Panc1 (cell line): ENCODE results near the gene CHAF1A. TPM values are rescaled to one million over a fixed set of nuclear protein-coding genes. Genes with fewer than 3 reads are reported as not detected.
A peak's percentile ranks its signal among the peaks of the same experiment; 100 is the strongest.

Experiments
- ATAC-seq: fragments of 200-7000 bp; cut with Tn5 transposase; 2 replicates; pipeline ENCODE4 v1.9.1; 2020; ENCODE audit warnings: mild to moderate bottlenecking, moderate library complexity
- BruUV-seq: library from RNA; stranded (reverse); fragments of 400-500 nt; replicated peaks from 2 replicates; lab custom pipeline; 2021; lab: Mats Ljungman, UMichigan
- CTCF ChIA-PET: fragments of 300-600 bp; sonication (Branson Sonifier 250); formaldehyde crosslinking; loops from one replicate; lab custom pipeline; 2022; ENCODE audit warnings: antibody characterized with exemption; lab: Charles Lee
- POLR2A ChIA-PET: fragments of 300-600 bp; sonication (Branson Sonifier 250); formaldehyde crosslinking; loops from one replicate; lab custom pipeline; 2022; ENCODE audit warnings: antibody characterized with exemption; lab: Charles Lee
- DNase-seq: peaks from one replicate; pipeline ENCODE4 v3.0.0-alpha.2; 2010; ENCODE audit warnings: low read depth, low spot score
- H3K27ac ChIP-seq: 2 replicates; pipeline ENCODE4 v1.5.1; 2011; ENCODE audit warnings: mild to moderate bottlenecking, low read length, inconsistent platforms
- H3K27me3 ChIP-seq: fragments of 200-500 bp; sonication (Bioruptor generic); 2 replicates; pipeline ENCODE4 v1.6.0; 2014; ENCODE audit warnings: low read length, inconsistent platforms; ENCODE audit not compliant: control insufficient read depth, insufficient read depth
- H3K36me3 ChIP-seq: fragments of 200-500 bp; sonication (Bioruptor generic); 2 replicates; pipeline ENCODE4 v1.5.1; 2014; ENCODE audit warnings: inconsistent platforms, mild to moderate bottlenecking, low read length, moderate library complexity; ENCODE audit not compliant: control insufficient read depth, insufficient read depth
- H3K4me1 ChIP-seq: 2 replicates; pipeline ENCODE4 v1.5.1; 2011; ENCODE audit warnings: inconsistent platforms, mild to moderate bottlenecking, low read length, moderate library complexity; ENCODE audit not compliant: control insufficient read depth, insufficient read depth
- H3K4me3 ChIP-seq, 2 experiments: 2 replicates each; pipeline ENCODE4 v1.5.1; 2011 to 2012; ENCODE audit warnings: low read depth in 2 of 2, low read length in 2 of 2, mild to moderate bottlenecking in 2 of 2, inconsistent platforms in 1 of 2, moderate library complexity in 1 of 2
- H3K9me3 ChIP-seq: fragments of 200-500 bp; sonication (Bioruptor generic); 2 replicates; pipeline ENCODE4 v1.5.1; 2014; ENCODE audit warnings: low read depth, mild to moderate bottlenecking, inconsistent platforms, low read length, moderate library complexity; ENCODE audit not compliant: control insufficient read depth, insufficient read depth
- CTCF ChIP-seq: fragments of 450-650 bp; IDR thresholded peaks from 2 replicates; pipeline ENCODE4 v1.5.1; 2017; ENCODE audit warnings: mild to moderate bottlenecking
- POLR2AphosphoS5 ChIP-seq: IDR thresholded peaks from 2 replicates; pipeline ENCODE4 v1.6.1; 2012; ENCODE audit warnings: mild to moderate bottlenecking, low read depth, low read length, moderate library complexity
- REST ChIP-seq, 2 experiments: IDR thresholded peaks; 2 replicates each; pipeline ENCODE4 v1.6.1; 2011 to 2012; ENCODE audit warnings: low read depth in 2 of 2, control low read depth in 1 of 2, low read length in 1 of 2, mild to moderate bottlenecking in 1 of 2, moderate library complexity in 1 of 2; ENCODE audit not compliant: insufficient read depth in 1 of 2
- SIN3A ChIP-seq: IDR thresholded peaks from 2 replicates; pipeline ENCODE4 v1.6.1; 2012; ENCODE audit warnings: low read depth, mild to moderate bottlenecking, low read length, moderate library complexity, borderline replicate concordance; ENCODE audit not compliant: insufficient read depth
- TCF7L2 ChIP-seq: IDR thresholded peaks from 2 replicates; pipeline ENCODE4 v1.6.1; 2011; ENCODE audit warnings: mild to moderate bottlenecking, low read depth, low read length, inconsistent platforms
- in situ Hi-C: cut with HindIII; loops from 2 replicates; pipeline ENCODE4 v1.10.0; 2016; ENCODE audit warnings: low sequenced_read_pairs, low pct_unique_long_range_greater_than_20kb
- intact Hi-C: fragments of 100-400 bp; cut with micrococcal nuclease; formaldehyde crosslinking; loops from one replicate; pipeline ENCODE4 v1.10.0; 2022; ENCODE audit not compliant: unreplicated experiment
- total RNA-seq: library from RNA; stranded (reverse); gene quantifications from one replicate; pipeline ENCODE4 v1.2.1, GENCODE V29; 2021; ENCODE audit not compliant: unreplicated experiment

Gene CHAF1A
- total RNA-seq, 1 experiment from 2014 or later: 45.4 TPM

DNA sequence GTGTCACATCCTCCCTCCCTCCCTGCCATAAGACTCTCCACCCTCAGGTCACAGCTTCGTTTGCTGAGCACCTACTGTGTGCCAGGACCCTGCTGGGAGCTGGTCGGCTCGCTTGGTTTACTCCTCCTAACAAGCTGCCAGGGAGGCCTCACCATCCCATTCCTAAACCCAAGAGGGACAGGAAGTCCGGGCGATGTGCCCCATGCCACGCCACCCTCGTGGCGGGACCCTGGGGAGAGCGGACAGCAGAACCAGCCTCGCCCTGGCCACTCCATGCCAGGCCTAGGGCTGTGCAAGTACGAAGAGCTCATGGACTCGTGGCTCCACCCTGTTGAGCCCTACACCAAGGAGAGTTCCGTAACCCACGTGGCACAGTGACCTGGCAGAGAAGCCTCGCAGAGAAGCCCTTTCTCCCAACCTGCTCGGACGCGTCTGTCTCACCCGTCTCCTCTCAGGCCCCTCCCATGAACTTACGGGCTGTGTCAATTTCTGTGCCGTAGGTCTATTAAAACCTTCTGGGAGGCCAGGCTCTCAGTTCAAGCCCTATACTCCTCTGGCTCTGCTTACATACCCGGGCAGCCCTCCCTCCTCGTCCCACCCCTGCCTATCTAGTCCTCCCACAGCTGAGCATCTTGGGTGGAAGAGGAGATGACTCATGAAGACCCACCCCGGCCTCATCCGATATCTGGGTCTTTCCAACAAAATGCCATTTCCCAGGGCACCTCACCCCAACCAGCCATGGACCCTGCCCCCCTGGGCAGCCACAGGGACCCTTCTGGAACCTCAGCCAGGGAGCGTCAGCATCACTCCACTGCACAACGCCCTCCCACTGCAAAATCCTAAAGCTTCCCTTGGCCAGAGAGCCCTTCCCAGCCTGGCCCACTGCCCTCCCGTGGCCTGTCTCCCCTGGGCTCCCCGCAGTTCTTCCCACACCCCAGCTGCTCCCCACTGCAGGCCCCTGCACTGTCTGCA lies 52.6 kb downstream of the CHAF1A start:
- Histone ChIP-seq H3K9me3 (no peaks in the 10 kb centered on the region), H3K4me3 (no peak overlapping the region), H3K36me3 (no peaks in the 10 kb centered on the region), H3K27me3 (no peaks in the 10 kb centered on the region), H3K4me1 (no peaks in the 10 kb centered on the region), H3K27ac (no peak overlapping the region)
- DNase-seq (no peak), ATAC-seq (no peak)
- intact Hi-C loops: no loop called here
- TF ChIP-seq SIN3A (no peak), REST (IDR thresholded peaks at IDR 0.05; ENCODE audit: insufficient read depth in 1 of 2, low read depth in 2 of 2, low read length in 1 of 2) (no peak), CTCF (no peak)
- POLR2A ChIA-PET: no interaction called here
- no TSS peak for BruUV-seq
- in situ Hi-C loops: no loop called here
- CTCF ChIA-PET: no interaction called here

DNA sequence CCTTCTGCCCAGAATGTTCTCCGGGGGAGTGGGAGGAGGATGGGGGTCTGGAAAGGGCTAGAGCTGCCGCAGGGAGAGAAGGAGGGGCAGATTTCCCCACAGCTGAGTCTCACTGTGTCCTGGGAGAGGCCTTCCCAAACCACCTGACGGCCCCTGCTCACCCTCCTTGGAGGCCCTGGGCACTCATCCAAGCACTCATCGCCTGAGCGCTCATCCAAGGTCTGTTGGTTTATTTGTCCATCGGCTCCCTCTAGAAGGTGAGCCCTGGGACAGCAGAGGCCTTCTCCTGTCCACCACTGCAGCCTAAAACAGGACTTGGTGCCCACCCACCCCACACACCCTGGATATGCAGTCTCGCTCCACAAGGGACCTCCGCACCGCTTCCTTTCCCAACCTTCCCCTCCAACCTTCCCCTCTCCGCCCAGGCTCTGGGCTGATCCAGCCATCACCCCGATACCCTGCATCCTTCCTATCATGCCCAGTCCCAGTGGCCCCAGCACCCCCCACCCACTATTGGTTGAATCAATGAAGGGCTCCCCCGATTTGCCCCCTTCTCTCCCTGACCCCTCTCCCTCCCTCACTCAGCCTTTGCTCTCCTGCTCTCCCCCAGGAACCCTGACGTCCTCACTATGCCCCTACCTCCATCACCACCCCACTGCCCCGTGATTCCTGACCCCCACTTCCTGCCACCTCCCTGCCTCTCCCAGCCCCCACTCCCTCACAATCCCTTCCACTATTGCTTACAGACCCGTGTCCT lies 53.5 kb downstream of the CHAF1A start:
- no TSS peak for BruUV-seq
- Histone ChIP-seq H3K27ac (no peak overlapping the region), H3K36me3 (no peaks in the 10 kb centered on the region), H3K4me1 (no peaks in the 10 kb centered on the region), H3K4me3 (peak overlapping the region; percentile 61 to 76; a peak in 3 of 4 replicates), H3K27me3 (no peaks in the 10 kb centered on the region), H3K9me3 (no peaks in the 10 kb centered on the region)
- in situ Hi-C loops (no loop called here), intact Hi-C loops (no loop called here)
- POLR2A ChIA-PET: no interaction called here
- DNase-seq (no peak), ATAC-seq (no peak)
- no peak for TF ChIP-seq REST (IDR thresholded peaks at IDR 0.05; ENCODE audit: insufficient read depth in 1 of 2, low read depth in 2 of 2, low read length in 1 of 2)
- TF ChIP-seq SIN3A: no peak
- TF ChIP-seq POLR2AphosphoS5: no peak
- TF ChIP-seq TCF7L2: no peak
- TF ChIP-seq CTCF: no peak
- CTCF ChIA-PET: interaction anchor here (0.8 kb wide), 1 partner anchor 96 kb away, joined by 7 read pairs; no protein-coding TSS in a partner anchor
